ENCODE data around the gene CORO1C. TPM values are rescaled to one million over a fixed set of nuclear protein-coding genes. Genes with fewer than 3 reads are reported as not detected.

The CORO1C gene
- total RNA-seq, 1 donor from 2014 or later = 189 TPM

DNA sequence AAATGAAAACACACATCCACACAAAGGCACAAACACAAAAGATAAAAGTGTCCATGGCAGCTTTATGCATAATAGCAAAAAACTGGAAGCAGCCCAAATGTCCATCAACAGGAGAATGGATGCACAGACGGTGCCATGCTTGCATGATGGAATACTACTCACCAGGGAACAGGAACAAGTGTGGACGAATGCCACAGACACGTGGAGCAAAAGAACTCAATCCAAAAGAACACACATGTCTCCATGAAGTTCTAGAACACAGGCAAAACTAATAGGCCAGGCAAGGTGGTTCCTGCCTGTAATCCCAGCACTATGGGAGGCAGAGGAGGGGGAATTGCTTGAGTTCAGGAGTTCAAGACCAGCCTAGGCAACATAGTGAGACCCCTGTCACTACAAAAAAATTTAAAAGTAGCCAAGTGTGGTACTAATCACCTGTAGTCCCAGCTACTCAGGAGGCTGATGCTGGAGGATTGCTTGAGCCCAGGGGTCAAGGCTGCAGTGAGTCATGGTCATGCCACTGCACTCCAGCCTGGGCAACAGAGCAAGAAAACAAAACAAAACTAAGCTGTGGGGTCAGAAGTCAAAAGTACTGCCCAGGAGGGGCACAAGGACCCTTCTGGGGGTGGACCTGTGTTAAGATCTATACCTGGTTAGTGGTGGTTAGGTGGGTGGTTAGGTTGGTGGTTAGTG is 126.2 kb downstream of the CORO1C start:
- no peak overlapping the region for H3K4me3 ChIP-seq
- H3K27me3 ChIP-seq = no peaks in the 10 kb centered on the region
- no peaks in the 10 kb centered on the region for H3K36me3 ChIP-seq
- TF ChIP-seq POLR2A (IDR thresholded peaks at IDR 0.05) (no peak), POLR2AphosphoS5 (IDR thresholded peaks at IDR 0.05; ENCODE audit: insufficient read depth in 1 of 2, low read depth in 1 of 2) (no peak)
- TF ChIP-seq, protein P1, sequence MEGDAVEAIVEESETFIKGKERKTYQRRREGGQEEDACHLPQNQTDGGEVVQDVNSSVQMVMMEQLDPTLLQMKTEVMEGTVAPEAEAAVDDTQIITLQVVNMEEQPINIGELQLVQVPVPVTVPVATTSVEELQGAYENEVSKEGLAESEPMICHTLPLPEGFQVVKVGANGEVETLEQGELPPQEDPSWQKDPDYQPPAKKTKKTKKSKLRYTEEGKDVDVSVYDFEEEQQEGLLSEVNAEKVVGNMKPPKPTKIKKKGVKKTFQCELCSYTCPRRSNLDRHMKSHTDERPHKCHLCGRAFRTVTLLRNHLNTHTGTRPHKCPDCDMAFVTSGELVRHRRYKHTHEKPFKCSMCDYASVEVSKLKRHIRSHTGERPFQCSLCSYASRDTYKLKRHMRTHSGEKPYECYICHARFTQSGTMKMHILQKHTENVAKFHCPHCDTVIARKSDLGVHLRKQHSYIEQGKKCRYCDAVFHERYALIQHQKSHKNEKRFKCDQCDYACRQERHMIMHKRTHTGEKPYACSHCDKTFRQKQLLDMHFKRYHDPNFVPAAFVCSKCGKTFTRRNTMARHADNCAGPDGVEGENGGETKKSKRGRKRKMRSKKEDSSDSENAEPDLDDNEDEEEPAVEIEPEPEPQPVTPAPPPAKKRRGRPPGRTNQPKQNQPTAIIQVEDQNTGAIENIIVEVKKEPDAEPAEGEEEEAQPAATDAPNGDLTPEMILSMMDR (IDR thresholded peaks at IDR 0.05) = no peak
- intact Hi-C loops (cut with DNase I) = no loop called here
- no peaks in the 10 kb centered on the region for H3K4me1 ChIP-seq
- DNase-seq (ENCODE audit: extremely low spot score in 2 of 2) = no peak
- H3K9me3 ChIP-seq = no peaks in the 10 kb centered on the region
- no peak overlapping the region for H3K27ac ChIP-seq

DNA sequence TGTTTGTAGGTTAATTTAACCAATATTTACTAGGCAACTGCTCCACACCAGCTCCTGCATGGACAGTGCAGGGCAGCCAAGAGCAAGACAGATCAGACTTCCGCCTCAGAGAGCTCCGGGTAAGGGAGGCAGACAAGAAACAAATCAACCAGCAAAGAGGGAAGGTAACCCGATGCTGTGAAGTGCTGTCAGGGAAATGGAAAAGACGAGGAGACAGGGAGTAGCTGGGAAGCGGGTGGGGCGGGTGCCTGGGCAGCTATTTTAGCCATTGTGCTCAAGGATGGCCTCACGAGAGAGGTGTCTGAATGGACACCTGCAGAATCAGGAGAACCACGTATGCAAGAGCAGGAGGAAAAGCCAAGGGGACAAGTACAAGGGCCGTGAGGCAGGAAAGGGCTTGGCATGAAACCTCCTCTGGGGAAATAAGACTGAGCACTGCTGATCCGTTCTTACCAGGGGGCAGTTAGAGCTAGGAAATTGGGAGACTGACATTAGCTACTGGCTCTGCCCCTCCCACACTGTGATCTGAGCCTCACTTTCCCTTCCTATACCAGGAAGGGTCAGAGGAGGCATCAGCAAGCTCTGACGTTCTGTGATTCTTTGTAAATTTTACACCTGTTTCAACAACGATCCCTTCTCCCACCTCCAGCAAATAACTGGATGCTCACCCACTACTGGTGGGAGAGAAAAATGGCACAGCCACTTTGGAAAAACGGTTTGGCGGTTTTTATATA is 126.9 kb downstream of the CORO1C start:
- DNase-seq (ENCODE audit: extremely low spot score in 2 of 2) = no peak
- H3K36me3 ChIP-seq = no peaks in the 10 kb centered on the region
- H3K27me3 ChIP-seq = no peaks in the 10 kb centered on the region
- intact Hi-C loops (cut with DNase I) = no loop called here
- H3K9me3 ChIP-seq = no peaks in the 10 kb centered on the region
- TF ChIP-seq POLR2A (IDR thresholded peaks at IDR 0.05) = no peak
- TF ChIP-seq, protein P1 (IDR thresholded peaks at IDR 0.05) = no peak
- no peak for TF ChIP-seq POLR2AphosphoS5 (IDR thresholded peaks at IDR 0.05; ENCODE audit: insufficient read depth in 1 of 2, low read depth in 1 of 2)
- no peak overlapping the region for H3K4me3 ChIP-seq
- H3K27ac ChIP-seq = no peak overlapping the region
- H3K4me1 ChIP-seq = no peaks in the 10 kb centered on the region

DNA sequence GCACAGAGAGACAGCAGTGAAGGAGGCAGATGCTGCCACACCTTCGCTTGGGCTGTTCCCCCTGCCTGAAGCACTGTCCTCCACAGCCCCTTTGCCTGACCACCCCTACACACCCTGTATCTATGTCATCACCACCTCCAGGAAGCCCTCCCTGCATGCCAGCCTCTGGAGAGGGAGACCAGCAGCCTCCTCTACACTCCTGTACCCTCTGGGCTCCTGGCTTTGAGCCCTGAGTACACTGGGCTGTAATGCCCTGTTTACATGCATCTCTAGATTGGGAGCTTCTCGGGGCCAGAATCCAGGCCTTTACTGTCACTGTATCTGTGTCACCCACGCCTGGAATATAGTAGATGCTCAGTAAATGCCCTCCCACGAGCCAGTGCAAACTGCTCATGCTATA is 127.6 kb downstream of the CORO1C start:
- Histone ChIP-seq H3K4me1 (no peaks in the 10 kb centered on the region), H3K27me3 (no peaks in the 10 kb centered on the region), H3K9me3 (no peaks in the 10 kb centered on the region), H3K36me3 (no peaks in the 10 kb centered on the region), H3K27ac (no peak overlapping the region), H3K4me3 (no peak overlapping the region)
- DNase-seq (ENCODE audit: extremely low spot score in 2 of 2) = no peak
- intact Hi-C loops (cut with DNase I) = no loop called here
- no peak for TF ChIP-seq POLR2AphosphoS5 (IDR thresholded peaks at IDR 0.05; ENCODE audit: insufficient read depth in 1 of 2, low read depth in 1 of 2)
- TF ChIP-seq, protein P1 (IDR thresholded peaks at IDR 0.05) = no peak
- TF ChIP-seq POLR2A (IDR thresholded peaks at IDR 0.05) = no peak

DNA sequence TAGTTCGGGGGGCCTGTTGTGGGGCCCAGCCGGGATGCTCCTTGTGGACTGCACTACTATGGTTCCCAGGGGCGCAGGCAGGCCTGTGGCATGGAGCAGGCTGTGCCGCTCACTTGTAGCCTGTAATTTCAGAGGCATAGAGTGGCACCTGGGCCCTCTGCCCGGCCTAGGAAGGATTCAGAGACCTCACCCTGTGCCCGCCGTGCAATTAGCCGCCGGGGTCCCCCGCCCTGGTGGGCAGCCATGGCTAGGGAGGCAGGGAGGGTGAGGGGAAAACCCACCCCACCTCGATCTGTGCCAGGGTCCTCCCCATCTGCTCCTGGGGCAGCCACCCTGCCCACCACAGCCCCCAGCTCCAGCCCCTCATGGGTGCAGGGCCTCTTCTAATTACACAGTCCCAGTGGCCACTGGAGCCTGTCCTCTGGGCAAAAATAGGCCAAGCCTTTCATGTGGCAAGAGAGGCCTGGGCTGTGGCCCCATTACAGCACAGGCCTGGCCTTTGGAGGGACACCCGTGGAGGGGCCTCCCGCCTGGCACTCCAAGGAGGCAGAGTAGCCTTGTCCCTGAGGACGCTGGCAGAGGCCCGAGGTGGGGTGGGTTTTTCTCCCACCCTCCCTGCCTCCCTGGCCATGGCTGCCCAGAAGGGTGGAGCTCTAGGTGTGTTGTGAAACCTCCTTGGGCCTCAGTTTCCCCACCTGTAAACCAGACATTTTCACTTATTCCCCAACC is 128.2 kb downstream of the CORO1C start:
- H3K27ac ChIP-seq = no peak overlapping the region
- TF ChIP-seq, protein P1 (IDR thresholded peaks at IDR 0.05) = no peak
- TF ChIP-seq POLR2A (IDR thresholded peaks at IDR 0.05) (no peak), POLR2AphosphoS5 (IDR thresholded peaks at IDR 0.05; ENCODE audit: insufficient read depth in 1 of 2, low read depth in 1 of 2) (no peak)

More for the DNA sequence above, 128.2 kb downstream of the CORO1C start:
- no peaks in the 10 kb centered on the region for H3K9me3 ChIP-seq
- no peaks in the 10 kb centered on the region for H3K27me3 ChIP-seq
- intact Hi-C loops (cut with DNase I) = no loop called here
- no peak for DNase-seq (ENCODE audit: extremely low spot score in 2 of 2)
- H3K36me3 ChIP-seq = no peaks in the 10 kb centered on the region
- no peak overlapping the region for H3K4me3 ChIP-seq
- H3K4me1 ChIP-seq = peaks cover 6% of the 10 kb centered on the region
